Tibial artery (tissue), 4 donors: ENCODE results near the gene KRTAP5-8.
"Not testable (repeated sequence)": the region's sequence is repeated elsewhere in the genome, so short reads cannot be mapped to it uniquely, and the experiment has no call there.

Source experiments
- DNase-seq, 2 donors: peaks; one replicate each; pipeline ENCODE4 v3.0.0-alpha.2; 2019
- H3K27ac ChIP-seq, 2 donors: fragments of 200-600 bp; sonication (generic) in 1 of 2; 1 replicate in 1 of 2; 2 replicates in 1 of 2; pipeline ENCODE4 v1.5.1; 2018 to 2019; ENCODE audit warnings: mild to moderate bottlenecking in 1 of 2
- H3K27me3 ChIP-seq, 2 donors: fragments of 200-600 bp; sonication (generic) in 1 of 2; one replicate each; pipeline versions ENCODE4 v1.5.1 to v1.6.0; 2016 to 2019
- H3K36me3 ChIP-seq, 3 donors: fragments of 200-600 bp; sonication (generic) in 2 of 3; one replicate each; pipeline ENCODE4 v1.5.1; 2016 to 2019; ENCODE audit warnings: mild to moderate bottlenecking in 2 of 3
- H3K4me1 ChIP-seq, 4 donors: fragments of 200-600 bp; sonication (generic) in 2 of 4; 1 replicate in 3 of 4; 2 replicates in 1 of 4; pipeline ENCODE4 v1.5.1; 2016 to 2019
- H3K4me3 ChIP-seq, 2 donors: fragments of 200-600 bp; sonication (generic) in 1 of 2; 1 replicate in 1 of 2; 2 replicates in 1 of 2; pipeline ENCODE4 v1.5.1; 2018 to 2019; ENCODE audit warnings: mild to moderate bottlenecking in 2 of 2
- H3K9me3 ChIP-seq, 3 donors: fragments of 200-600 bp; sonication (generic) in 1 of 3; one replicate each; pipeline ENCODE4 v1.5.1; 2016 to 2019
- intact Hi-C: fragments of 100-400 bp; cut with DNase I; formaldehyde crosslinking; loops from one replicate; pipeline ENCODE4 v1.15.0; 2023; ENCODE audit warnings: low total_unique reads
- TF ChIP-seq, protein P1 (sequence below), 2 experiments: fragments of 200-600 bp in 1 of 2; fragments of 450-650 bp in 1 of 2; IDR thresholded peaks; one replicate each; pipeline ENCODE4 v1.5.1; 2017 to 2019; ENCODE audit warnings: antibody characterized with exemption in 2 of 2, mild to moderate bottlenecking in 1 of 2, moderate library complexity in 1 of 2

Gene KRTAP5-8, protein sequence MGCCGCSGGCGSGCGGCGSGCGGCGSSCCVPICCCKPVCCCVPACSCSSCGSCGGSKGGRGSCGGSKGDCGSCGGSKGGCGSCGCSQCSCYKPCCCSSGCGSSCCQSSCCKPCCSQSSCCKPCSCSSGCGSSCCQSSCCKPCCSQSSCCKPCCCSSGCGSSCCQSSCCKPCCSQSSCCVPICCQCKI

DNA sequence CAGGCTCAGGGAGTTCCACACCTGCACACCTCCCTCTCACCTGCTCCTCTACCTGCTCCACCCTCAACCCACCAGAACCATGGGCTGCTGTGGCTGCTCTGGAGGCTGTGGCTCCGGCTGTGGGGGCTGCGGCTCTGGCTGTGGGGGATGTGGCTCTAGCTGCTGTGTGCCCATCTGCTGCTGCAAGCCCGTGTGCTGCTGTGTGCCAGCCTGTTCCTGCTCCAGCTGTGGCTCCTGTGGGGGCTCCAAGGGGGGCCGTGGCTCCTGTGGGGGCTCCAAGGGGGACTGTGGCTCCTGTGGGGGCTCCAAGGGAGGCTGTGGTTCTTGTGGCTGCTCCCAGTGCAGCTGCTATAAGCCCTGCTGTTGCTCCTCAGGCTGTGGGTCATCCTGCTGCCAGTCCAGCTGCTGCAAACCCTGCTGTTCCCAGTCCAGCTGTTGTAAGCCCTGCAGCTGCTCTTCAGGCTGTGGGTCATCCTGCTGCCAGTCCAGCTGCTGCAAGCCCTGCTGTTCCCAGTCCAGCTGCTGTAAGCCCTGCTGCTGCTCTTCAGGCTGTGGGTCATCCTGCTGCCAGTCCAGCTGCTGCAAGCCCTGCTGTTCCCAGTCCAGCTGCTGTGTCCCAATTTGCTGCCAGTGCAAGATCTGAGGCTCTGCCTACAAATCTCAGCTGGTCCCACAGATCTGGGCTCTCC lies at the start of gene KRTAP5-8:
KRTAP5-8 (plus strand) TSS at position 49 of the 689 bp plus-strand sequence; CDS start at position 80, 31 bp downstream.
- DNase-seq, H3K27me3 ChIP-seq, intact Hi-C loops, H3K4me1 ChIP-seq, H3K4me3 ChIP-seq, H3K27ac ChIP-seq, H3K36me3 ChIP-seq, H3K9me3 ChIP-seq: not testable (repeated sequence)

DNA sequence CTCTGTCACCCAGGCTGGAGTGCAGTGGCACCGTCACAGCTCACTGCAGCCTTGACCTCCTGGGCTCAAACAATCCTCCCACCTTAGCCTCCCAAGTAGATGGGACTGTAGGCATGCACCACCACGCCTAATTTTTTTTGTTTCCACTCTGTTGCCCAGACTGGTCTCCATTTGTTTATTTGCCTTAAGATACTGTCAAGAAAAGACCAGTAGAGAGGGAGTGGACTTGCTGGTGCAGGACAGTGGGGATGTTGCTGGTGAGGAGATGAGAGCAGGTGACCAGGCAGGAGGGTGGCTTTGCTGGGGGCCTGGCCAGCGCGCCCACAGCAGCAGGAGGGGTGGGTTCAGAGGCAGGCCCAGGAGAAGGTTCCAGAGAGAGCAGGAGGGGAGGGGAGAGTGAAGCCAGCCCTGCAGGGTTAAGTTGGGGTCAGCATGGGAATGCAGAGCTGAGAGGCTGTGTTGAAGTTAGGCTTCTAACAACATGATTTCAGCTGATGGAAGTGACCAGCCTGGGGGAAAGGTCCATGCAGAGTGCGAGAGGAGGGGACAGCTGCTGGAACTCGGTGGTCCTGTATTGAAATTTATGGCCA lies 49.0 kb upstream of the KRTAP5-8 start:
- TF ChIP-seq, protein P1, sequence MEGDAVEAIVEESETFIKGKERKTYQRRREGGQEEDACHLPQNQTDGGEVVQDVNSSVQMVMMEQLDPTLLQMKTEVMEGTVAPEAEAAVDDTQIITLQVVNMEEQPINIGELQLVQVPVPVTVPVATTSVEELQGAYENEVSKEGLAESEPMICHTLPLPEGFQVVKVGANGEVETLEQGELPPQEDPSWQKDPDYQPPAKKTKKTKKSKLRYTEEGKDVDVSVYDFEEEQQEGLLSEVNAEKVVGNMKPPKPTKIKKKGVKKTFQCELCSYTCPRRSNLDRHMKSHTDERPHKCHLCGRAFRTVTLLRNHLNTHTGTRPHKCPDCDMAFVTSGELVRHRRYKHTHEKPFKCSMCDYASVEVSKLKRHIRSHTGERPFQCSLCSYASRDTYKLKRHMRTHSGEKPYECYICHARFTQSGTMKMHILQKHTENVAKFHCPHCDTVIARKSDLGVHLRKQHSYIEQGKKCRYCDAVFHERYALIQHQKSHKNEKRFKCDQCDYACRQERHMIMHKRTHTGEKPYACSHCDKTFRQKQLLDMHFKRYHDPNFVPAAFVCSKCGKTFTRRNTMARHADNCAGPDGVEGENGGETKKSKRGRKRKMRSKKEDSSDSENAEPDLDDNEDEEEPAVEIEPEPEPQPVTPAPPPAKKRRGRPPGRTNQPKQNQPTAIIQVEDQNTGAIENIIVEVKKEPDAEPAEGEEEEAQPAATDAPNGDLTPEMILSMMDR (IDR thresholded peaks at IDR 0.05): no peak
- Histone ChIP-seq H3K9me3 (no peaks in the 10 kb centered on the region), H3K4me3 (no peak overlapping the region), H3K4me1 (no peaks in the 10 kb centered on the region), H3K27me3 (no peaks in the 10 kb centered on the region), H3K36me3 (peaks cover 58 to 94% (median 72%) of the 10 kb centered on the region in 3 donors), H3K27ac (no peak overlapping the region)
- intact Hi-C loops: no loop called here
- DNase-seq: no peak

DNA sequence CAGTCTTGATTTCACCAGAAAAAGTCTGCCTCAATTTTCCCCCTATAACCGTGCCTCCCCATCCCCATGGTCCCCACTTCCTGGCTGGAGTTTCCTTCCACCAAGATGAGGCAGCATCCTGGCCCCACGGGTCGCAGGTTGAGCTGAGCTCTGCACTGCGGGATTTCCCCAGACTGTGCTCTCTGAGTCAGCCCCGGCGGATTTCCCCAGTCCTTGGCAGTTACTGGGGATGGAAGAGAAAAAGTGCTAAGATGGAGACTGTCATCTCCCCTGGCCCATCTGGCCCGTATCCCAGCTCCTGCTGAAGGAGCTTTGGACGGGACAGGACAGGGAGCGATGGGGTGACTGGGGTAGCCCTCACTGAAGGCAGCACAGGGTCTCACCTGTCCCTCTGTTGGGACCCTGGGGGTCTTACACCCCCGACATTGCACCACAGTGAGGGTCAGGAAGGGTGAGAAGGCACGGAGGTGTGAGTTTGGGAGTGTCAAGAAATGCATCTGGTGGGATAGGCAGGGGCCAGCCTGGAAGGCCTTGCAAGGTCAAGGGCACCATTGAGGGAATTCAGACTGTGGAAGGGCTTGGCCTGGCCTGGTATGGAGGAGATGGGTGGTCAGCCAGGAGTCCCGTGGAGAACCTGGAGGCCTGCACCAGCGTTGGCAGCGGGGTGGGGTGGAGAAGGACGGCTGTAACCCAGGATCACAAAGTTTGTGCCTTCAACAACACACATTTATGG lies 48.3 kb upstream of the KRTAP5-8 start:
- intact Hi-C loops: no loop called here
- Histone ChIP-seq H3K36me3 (peaks cover 55 to 94% (median 71%) of the 10 kb centered on the region in 3 donors), H3K27ac (no peak overlapping the region), H3K4me3 (no peak overlapping the region), H3K27me3 (no peaks in the 10 kb centered on the region), H3K4me1 (no peaks in the 10 kb centered on the region), H3K9me3 (no peaks in the 10 kb centered on the region)
- DNase-seq: no peak
- TF ChIP-seq, protein P1 (IDR thresholded peaks at IDR 0.05): no peak

DNA sequence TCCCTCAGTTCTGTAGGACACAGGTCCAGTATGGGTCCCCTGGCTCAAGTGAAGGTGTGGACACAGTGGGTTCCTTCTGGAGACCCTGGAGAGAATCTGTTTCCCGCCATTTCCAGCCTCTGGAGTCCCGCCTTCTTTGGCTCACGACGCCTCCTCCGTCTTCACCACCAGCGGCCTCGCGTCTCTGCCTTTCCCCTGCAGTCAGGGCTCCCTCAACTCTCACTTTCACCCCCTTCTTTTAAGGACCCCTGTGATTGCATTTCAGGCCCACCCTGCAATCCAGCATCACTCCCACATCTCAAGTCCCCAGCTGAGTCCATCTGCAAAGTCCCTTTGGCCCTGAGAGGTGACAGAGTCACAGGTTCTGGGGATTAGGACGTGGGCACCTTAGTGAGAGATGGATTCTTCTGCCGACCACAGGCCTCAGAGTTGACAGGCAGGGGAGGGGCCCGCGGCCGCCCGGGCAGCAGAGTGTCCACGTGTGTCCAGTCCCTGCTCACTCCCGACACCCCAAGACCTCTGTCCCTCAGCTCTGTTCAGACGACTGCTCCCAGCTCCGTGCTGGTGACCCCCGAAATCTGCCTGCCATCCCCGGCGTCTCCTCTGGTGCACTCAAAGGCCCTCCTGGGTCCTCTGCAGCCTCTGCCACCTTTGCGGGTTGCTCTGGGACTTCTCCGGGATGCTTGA lies 47.6 kb upstream of the KRTAP5-8 start:
- peaks cover 55 to 94% (median 69%) of the 10 kb centered on the region in 3 donors for H3K36me3 ChIP-seq
- H3K4me1 ChIP-seq: no peaks in the 10 kb centered on the region
- no peaks in the 10 kb centered on the region for H3K27me3 ChIP-seq
- no peak overlapping the region for H3K4me3 ChIP-seq
- no peak overlapping the region for H3K27ac ChIP-seq
- DNase-seq: peak in 1 of 2 donors; percentile 51
- TF ChIP-seq, protein P1 (IDR thresholded peaks at IDR 0.05): no peak
- H3K9me3 ChIP-seq: no peaks in the 10 kb centered on the region
- intact Hi-C loops: no loop called here

DNA sequence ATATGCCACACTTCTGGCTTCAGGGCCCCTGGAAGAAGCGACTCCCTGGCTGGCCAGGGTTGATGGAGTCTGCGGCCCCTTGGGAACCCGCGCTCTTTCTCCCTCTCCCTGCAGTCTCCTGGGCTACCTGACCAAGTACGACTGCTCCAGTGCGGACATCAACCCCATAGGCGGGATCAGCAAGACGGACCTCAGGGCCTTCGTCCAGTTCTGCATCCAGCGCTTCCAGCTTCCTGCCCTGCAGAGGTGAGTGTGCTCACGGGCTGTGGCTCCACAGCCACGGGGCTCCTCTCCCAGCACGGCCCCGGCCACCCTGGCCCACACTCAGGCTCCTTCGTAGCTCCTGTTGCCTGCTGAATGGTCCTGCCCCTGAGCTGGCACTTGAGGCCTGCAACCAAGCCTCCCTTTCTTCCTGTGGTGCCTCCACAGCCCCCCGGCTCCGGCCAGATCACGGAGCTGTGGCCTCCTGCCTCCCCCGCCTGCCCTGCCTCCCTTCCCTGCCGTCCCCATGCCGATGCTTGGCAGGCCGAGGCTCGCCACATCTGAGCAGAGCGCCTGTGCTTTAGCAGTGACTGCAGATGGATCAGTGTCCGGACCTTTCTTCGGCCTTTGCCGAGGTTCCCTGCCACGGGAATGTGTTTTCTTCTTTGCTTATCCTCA lies 47.0 kb upstream of the KRTAP5-8 start:
- peak in 1 of 2 donors; percentile 51 for DNase-seq
- Histone ChIP-seq H3K27ac (no peak overlapping the region), H3K4me3 (no peak overlapping the region), H3K9me3 (no peaks in the 10 kb centered on the region), H3K4me1 (no peaks in the 10 kb centered on the region), H3K36me3 (peaks cover 54 to 94% (median 69%) of the 10 kb centered on the region in 3 donors), H3K27me3 (no peaks in the 10 kb centered on the region)
- TF ChIP-seq, protein P1 (IDR thresholded peaks at IDR 0.05): no peak
- intact Hi-C loops: no loop called here
